NCI-H69 (cell line): ENCODE results near the gene SLC2A4.
"Not testable (repeated sequence)": the region's sequence is repeated elsewhere in the genome, so short reads cannot be mapped to it uniquely, and the experiment has no call there.

Source experiments
- DNase-seq: peaks from one replicate; lab custom pipeline; 2025; lab: John Stamatoyannopoulos, UW

SLC2A4 gene

GRCh38 chr17:7324438-7324779 lies 42.9 kb downstream of the SLC2A4 start:
- DNase-seq, result no peak

GRCh38 chr17:7325031-7325528 lies 43.6 kb downstream of the SLC2A4 start:
- DNase-seq, result no peak

GRCh38 chr17:7326186-7326585 lies 44.7 kb downstream of the SLC2A4 start:
- DNase-seq, result no peak

- DNase-seq, result no peak
Observed at GRCh38 chr17:7327056-7327455, 45.5 kb downstream of the SLC2A4 start.

- no peak for DNase-seq
Observed at GRCh38 chr17:7327501-7327900, 46.0 kb downstream of the SLC2A4 start.

- DNase-seq, result no peak
Observed at GRCh38 chr17:7328009-7328408, 46.5 kb downstream of the SLC2A4 start.

GRCh38 chr17:7328840-7329373 lies 47.4 kb downstream of the SLC2A4 start, which contains the start of gene NEURL4:
Gene NEURL4 (minus strand): TSS chr17:7329335. CDS start chr17:7329312, 23 bp downstream.
- no peak for DNase-seq

- peak; percentile 98 for DNase-seq
Observed at GRCh38 chr17:7329374-7329996, 48.0 kb downstream of the SLC2A4 start.

GRCh38 chr17:7329997-7330637 lies 48.6 kb downstream of the SLC2A4 start:
- peak; percentile 79 for DNase-seq

GRCh38 chr17:7330638-7331015 lies 49.1 kb downstream of the SLC2A4 start:
- DNase-seq, result no peak

- no peak for DNase-seq
Observed at GRCh38 chr17:7332111-7332510, 50.6 kb downstream of the SLC2A4 start.

GRCh38 chr17:7332600-7333069 lies 51.1 kb downstream of the SLC2A4 start:
- DNase-seq, result not testable (repeated sequence)

GRCh38 chr17:7334938-7335538 lies 53.5 kb downstream of the SLC2A4 start:
- DNase-seq, result no peak

GRCh38 chr17:7335765-7336164 lies 54.2 kb downstream of the SLC2A4 start:
- DNase-seq, result not testable (repeated sequence)

- DNase-seq, result no peak
Observed at GRCh38 chr17:7336240-7337175, 55.0 kb downstream of the SLC2A4 start, which contains the start of gene ACAP1. Gene ACAP1 (plus strand): TSS chr17:7336529. CDS start chr17:7336735, 206 bp downstream.

- not testable (repeated sequence) for DNase-seq
Observed at GRCh38 chr17:7337600-7337999, 56.1 kb downstream of the SLC2A4 start.
